SK-N-SH (cell line): ENCODE results near the gene SETDB2. TPM values are rescaled to one million over a fixed set of nuclear protein-coding genes. Genes with fewer than 3 reads are reported as not detected.

Experiments used
- CTCF ChIA-PET: fragments of 300-600, 350-600 bp; formaldehyde crosslinking; extraction: SDS; loops from one replicate; lab custom pipeline; 2021; lab: Yijun Ruan, JAX
- POLR2A ChIA-PET: fragments of 350-600 bp; sonication (Branson Sonifier 250); formaldehyde crosslinking; extraction: SDS; loops from one replicate; lab custom pipeline; 2020; ENCODE audit warnings: antibody characterized with exemption, inconsistent platforms; lab: Yijun Ruan, JAX
- DNase-seq: peaks from one replicate; pipeline ENCODE4 v3.0.0; 2012
- H2AFZ ChIP-seq: fragments of 200-600 bp; sonication (generic); 2 replicates; pipeline ENCODE4 v1.8.1; 2016; ENCODE audit warnings: antibody characterized with exemption, mild to moderate bottlenecking, low read depth
- H3F3A ChIP-seq: fragments of 200-600 bp; sonication (generic); replicated peaks from 2 replicates; pipeline ENCODE3; 2016; ENCODE audit warnings: antibody characterized with exemption, mild to moderate bottlenecking; ENCODE audit not compliant: insufficient read depth
- H3K27ac ChIP-seq, 2 experiments: fragments of 200-500 bp in 1 of 2; fragments of 200-600 bp in 1 of 2; sonication (Bioruptor generic) in 1 of 2; sonication (generic), shearing (Covaris generic) in 1 of 2; 2 replicates each; pipeline versions ENCODE4 v1.5.1 to v1.6.1; 2014 to 2016; ENCODE audit warnings: low read depth in 2 of 2, inconsistent platforms in 1 of 2, low read length in 1 of 2, mild to moderate bottlenecking in 1 of 2, mixed read lengths in 1 of 2
- H3K27me3 ChIP-seq: fragments of 200-600 bp; sonication (generic), shearing (Covaris generic); 2 replicates; pipeline ENCODE4 v1.6.1; 2016; ENCODE audit warnings: mixed run types; ENCODE audit not compliant: insufficient read depth
- H3K36me3 ChIP-seq, 2 experiments: fragments of 200-500 bp in 1 of 2; fragments of 200-600 bp in 1 of 2; sonication (Bioruptor generic) in 1 of 2; sonication (generic) in 1 of 2; replicated peaks in 1 of 2; 2 replicates each; pipeline versions ENCODE3 to v1.5.1; 2014 to 2016; ENCODE audit warnings: low read length in 1 of 2, mild to moderate bottlenecking in 1 of 2; ENCODE audit not compliant: insufficient read depth in 2 of 2, control insufficient read depth in 1 of 2
- H3K4me1 ChIP-seq, 2 experiments: fragments of 200-500 bp in 1 of 2; fragments of 200-600 bp in 1 of 2; sonication (Bioruptor generic) in 1 of 2; sonication (generic), shearing (Covaris generic) in 1 of 2; 2 replicates each; pipeline versions ENCODE4 v1.5.1 to v1.6.1; 2014 to 2016; ENCODE audit warnings: low read depth in 1 of 2, low read length in 1 of 2, mixed run types in 1 of 2; ENCODE audit not compliant: insufficient read depth in 2 of 2, control insufficient read depth in 1 of 2
- H3K4me2 ChIP-seq: fragments of 200-600 bp; sonication (generic), shearing (Covaris generic); 2 replicates; pipeline ENCODE4 v1.6.1; 2017; ENCODE audit warnings: mixed run types
- H3K4me3 ChIP-seq, 2 experiments: fragments of 200-500 bp in 1 of 2; fragments of 200-600 bp in 1 of 2; sonication (Bioruptor generic) in 1 of 2; sonication (generic), shearing (Covaris generic) in 1 of 2; 2 replicates each; pipeline versions ENCODE4 v1.5.1 to v1.8.1; 2014 to 2016; ENCODE audit warnings: low read depth in 2 of 2, inconsistent platforms in 1 of 2, low read length in 1 of 2, mild to moderate bottlenecking in 1 of 2, mixed read lengths in 1 of 2, moderate library complexity in 1 of 2
- H3K79me2 ChIP-seq: fragments of 200-600 bp; sonication (generic); 2 replicates; pipeline ENCODE4 v1.8.1; 2017; ENCODE audit warnings: mild to moderate bottlenecking; ENCODE audit not compliant: insufficient read depth
- H3K9ac ChIP-seq: fragments of 200-600 bp; sonication (generic); 2 replicates; pipeline ENCODE4 v1.6.1; 2017; ENCODE audit warnings: mixed run types
- H3K9me2 ChIP-seq: fragments of 200-600 bp; sonication (generic); 2 replicates; pipeline ENCODE4 v1.6.1; 2017; ENCODE audit warnings: mixed run types
- H3K9me3 ChIP-seq: fragments of 200-600 bp; sonication (generic); 2 replicates; pipeline ENCODE4 v1.6.1; 2017; ENCODE audit warnings: mixed run types, mild to moderate bottlenecking, moderate library complexity
- H4K20me1 ChIP-seq: fragments of 200-600 bp; sonication (generic); 2 replicates; pipeline ENCODE4 v1.6.1; 2017; ENCODE audit warnings: mild to moderate bottlenecking, mixed run types; ENCODE audit not compliant: insufficient read depth
- ELF1 ChIP-seq: IDR thresholded peaks from 2 replicates; pipeline ENCODE4 v1.4.0; 2012
- FOXJ3 ChIP-seq: sonication (generic); formaldehyde crosslinking; IDR thresholded peaks from 2 replicates; pipeline ENCODE4 v1.5.1; 2020; ENCODE audit warnings: mild to moderate bottlenecking, missing genetic modification reagents
- FOXM1 ChIP-seq: IDR thresholded peaks from 2 replicates; pipeline ENCODE4 v1.4.0; 2012; ENCODE audit warnings: low read depth, mild to moderate bottlenecking
- GABPA ChIP-seq: IDR thresholded peaks from 2 replicates; pipeline ENCODE4 v1.4.0; 2012; ENCODE audit warnings: low read depth, mild to moderate bottlenecking
- GATA2 ChIP-seq: sonication (generic); formaldehyde crosslinking; IDR thresholded peaks from 2 replicates; pipeline ENCODE4 v1.5.0; 2020; ENCODE audit warnings: mild to moderate bottlenecking, missing genetic modification reagents
- JUND ChIP-seq: IDR thresholded peaks from 2 replicates; pipeline ENCODE4 v1.4.0; 2012
- NFIC ChIP-seq: IDR thresholded peaks from 2 replicates; pipeline ENCODE4 v1.4.0; 2012; ENCODE audit warnings: borderline replicate concordance
- POLR2AphosphoS5 ChIP-seq: IDR thresholded peaks from 2 replicates; pipeline ENCODE4 v1.6.1; 2012; ENCODE audit warnings: low read depth, low read length
- RCOR1 ChIP-seq: fragments of 150-350 bp; IDR thresholded peaks from 2 replicates; pipeline ENCODE4 v1.6.1; 2017; ENCODE audit warnings: antibody characterized with exemption, low read length
- RFX5 ChIP-seq: IDR thresholded peaks from 2 replicates; pipeline ENCODE4 v1.6.1; 2012; ENCODE audit warnings: mild to moderate bottlenecking, improper control_type of control experiment, low read length
- SIN3A ChIP-seq: IDR thresholded peaks from 2 replicates; pipeline ENCODE4 v1.6.1; 2012; ENCODE audit warnings: low read depth, mild to moderate bottlenecking, low read length, moderate library complexity, borderline replicate concordance
- TAF1 ChIP-seq: IDR thresholded peaks from 2 replicates; pipeline ENCODE4 v1.6.1; 2012; ENCODE audit warnings: low read depth, mild to moderate bottlenecking, low read length, moderate library complexity, borderline replicate concordance
- TEAD4 ChIP-seq: IDR thresholded peaks from 2 replicates; pipeline ENCODE4 v1.4.0; 2012; ENCODE audit warnings: mild to moderate bottlenecking, borderline replicate concordance; ENCODE audit not compliant: insufficient read depth
- YY1 ChIP-seq: IDR thresholded peaks from 2 replicates; pipeline ENCODE4 v1.4.0; 2012; ENCODE audit warnings: low read depth, mild to moderate bottlenecking
- WGBS: methylation state at CpG from one replicate; pipeline ENCODE4 v1.1.6; 2017; ENCODE audit warnings: low lambda C conversion rate; 5-methylcytosine and 5-hydroxymethylcytosine counted together
- polyA plus RNA-seq, 3 experiments: library from polyadenylated mRNA; depleted of rRNA; stranded (reverse); fragments of >200 nt; gene quantifications; 2 replicates each; pipeline ENCODE4 v1.2.3, GENCODE V29; 2012
- TF ChIP-seq, protein P1 (sequence below): IDR thresholded peaks from 2 replicates; pipeline ENCODE4 v1.4.0; 2012; ENCODE audit warnings: low read depth, borderline replicate concordance
- TF ChIP-seq, protein P2 (sequence below): fragments of 200-600 bp; sonication (generic); IDR thresholded peaks from 2 replicates; pipeline ENCODE4 v1.6.1; 2017; ENCODE audit warnings: antibody characterized with exemption, mild to moderate bottlenecking, moderate library complexity
- TF ChIP-seq, protein P3 (sequence below): IDR thresholded peaks from 2 replicates; pipeline ENCODE4 v1.4.0; 2012; ENCODE audit warnings: low read depth, borderline replicate concordance
- TF ChIP-seq, protein P4 (sequence below): IDR thresholded peaks from 2 replicates; pipeline ENCODE4 v1.4.0; 2012; ENCODE audit warnings: low read depth

Gene SETDB2
- polyA plus RNA-seq, 1 of the 3 experiments (the other 2 are of a cell fraction), result 1.9 TPM

DNA sequence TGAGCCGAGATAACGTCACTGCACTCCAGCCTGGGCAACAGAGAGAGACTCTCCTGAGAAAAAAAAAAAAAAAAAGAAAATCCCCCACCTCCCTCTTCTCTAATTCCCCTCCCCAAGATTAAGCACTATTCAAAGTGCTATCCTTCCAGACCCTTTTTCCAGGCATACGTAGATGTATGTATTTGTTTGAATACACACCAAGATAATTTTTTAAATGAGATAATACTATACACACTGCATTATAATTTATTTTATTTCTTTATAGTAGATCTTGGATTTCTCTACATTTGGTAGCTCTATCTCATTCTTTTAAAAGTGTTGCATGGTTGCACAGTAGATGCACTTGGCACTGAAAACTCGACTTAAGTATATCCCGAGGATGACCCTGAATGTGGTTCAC lies 32.7 kb upstream of the SETDB2 start:
- CTCF ChIA-PET, result no interaction called here
- Histone ChIP-seq H3K79me2 (no peaks in the 10 kb centered on the region), H3K9me2 (no peaks in the 10 kb centered on the region), H3K4me1 (no peaks in the 10 kb centered on the region), H3K27ac (no peak overlapping the region), H4K20me1 (no peaks in the 10 kb centered on the region), H2AFZ (no peak overlapping the region), H3F3A (no peaks in the 10 kb centered on the region), H3K9ac (no peak overlapping the region), H3K27me3 (no peaks in the 10 kb centered on the region), H3K4me3 (no peak overlapping the region)
- DNase-seq, result no peak
- TF ChIP-seq NFIC (no peak), YY1 (no peak)
- TF ChIP-seq, protein P1, sequence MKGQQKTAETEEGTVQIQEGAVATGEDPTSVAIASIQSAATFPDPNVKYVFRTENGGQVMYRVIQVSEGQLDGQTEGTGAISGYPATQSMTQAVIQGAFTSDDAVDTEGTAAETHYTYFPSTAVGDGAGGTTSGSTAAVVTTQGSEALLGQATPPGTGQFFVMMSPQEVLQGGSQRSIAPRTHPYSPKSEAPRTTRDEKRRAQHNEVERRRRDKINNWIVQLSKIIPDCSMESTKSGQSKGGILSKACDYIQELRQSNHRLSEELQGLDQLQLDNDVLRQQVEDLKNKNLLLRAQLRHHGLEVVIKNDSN, result no peak
- TF ChIP-seq, protein P2, sequence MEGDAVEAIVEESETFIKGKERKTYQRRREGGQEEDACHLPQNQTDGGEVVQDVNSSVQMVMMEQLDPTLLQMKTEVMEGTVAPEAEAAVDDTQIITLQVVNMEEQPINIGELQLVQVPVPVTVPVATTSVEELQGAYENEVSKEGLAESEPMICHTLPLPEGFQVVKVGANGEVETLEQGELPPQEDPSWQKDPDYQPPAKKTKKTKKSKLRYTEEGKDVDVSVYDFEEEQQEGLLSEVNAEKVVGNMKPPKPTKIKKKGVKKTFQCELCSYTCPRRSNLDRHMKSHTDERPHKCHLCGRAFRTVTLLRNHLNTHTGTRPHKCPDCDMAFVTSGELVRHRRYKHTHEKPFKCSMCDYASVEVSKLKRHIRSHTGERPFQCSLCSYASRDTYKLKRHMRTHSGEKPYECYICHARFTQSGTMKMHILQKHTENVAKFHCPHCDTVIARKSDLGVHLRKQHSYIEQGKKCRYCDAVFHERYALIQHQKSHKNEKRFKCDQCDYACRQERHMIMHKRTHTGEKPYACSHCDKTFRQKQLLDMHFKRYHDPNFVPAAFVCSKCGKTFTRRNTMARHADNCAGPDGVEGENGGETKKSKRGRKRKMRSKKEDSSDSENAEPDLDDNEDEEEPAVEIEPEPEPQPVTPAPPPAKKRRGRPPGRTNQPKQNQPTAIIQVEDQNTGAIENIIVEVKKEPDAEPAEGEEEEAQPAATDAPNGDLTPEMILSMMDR, result no peak
- TF ChIP-seq, all 33 proteins: peak for 0
- WGBS, result 96% methylated on average over 5 of the region's 5 CpGs
- Histone ChIP-seq H3K9me3 (no peaks in the 10 kb centered on the region), H3K36me3 (no peaks in the 10 kb centered on the region), H3K4me2 (no peak overlapping the region)
- POLR2A ChIA-PET, result no interaction called here

DNA sequence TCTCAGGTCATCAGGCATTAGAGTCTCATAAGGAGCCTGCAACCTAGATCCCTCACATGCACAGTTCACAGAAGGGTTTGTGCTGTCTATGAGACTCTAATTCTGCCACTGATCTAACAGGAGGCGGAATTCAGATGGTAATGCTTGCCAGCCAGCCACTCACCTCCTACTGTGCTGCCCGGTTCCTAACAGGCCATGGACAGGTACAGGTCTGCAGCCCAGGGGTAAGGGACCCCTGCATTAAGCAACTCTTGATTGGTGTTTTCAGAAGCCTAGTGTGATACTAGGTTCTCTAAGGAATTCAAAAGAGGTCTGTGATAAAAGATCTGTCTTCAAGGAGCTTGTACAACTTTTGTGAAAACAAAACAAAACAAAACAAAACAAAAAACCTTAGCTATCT lies 31.3 kb upstream of the SETDB2 start:
- CTCF ChIA-PET, result no interaction called here

DNA sequence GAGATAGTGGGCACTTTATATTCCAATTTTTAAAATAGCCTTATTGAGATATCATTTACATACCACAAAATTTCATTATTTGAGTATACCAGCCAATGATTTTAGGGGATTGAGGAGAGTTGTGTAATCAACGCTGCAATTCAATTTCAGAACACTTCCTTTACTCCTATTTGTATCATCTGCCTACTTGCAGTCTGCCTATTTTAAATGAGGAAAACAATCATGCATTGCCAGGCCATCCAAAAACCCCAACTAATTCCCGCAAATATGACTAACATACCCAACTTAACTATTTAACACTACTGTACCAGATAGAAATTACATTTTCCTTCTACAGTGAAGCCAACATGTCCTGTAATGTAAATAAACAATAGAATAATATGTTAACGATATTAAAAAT lies 26.9 kb upstream of the SETDB2 start:
- H3K4me2 ChIP-seq, result no peak overlapping the region
- H3F3A ChIP-seq, result no peaks in the 10 kb centered on the region
- H3K27me3 ChIP-seq, result no peaks in the 10 kb centered on the region
- H3K79me2 ChIP-seq, result no peaks in the 10 kb centered on the region
- 97% methylated on average over 3 of the region's 3 CpGs for WGBS
- CTCF ChIA-PET, result no interaction called here
- POLR2A ChIA-PET, result no interaction called here
- H3K36me3 ChIP-seq, result no peaks in the 10 kb centered on the region
- H3K4me1 ChIP-seq, result no peaks in the 10 kb centered on the region
- H4K20me1 ChIP-seq, result no peaks in the 10 kb centered on the region
- H3K27ac ChIP-seq, result no peak overlapping the region
- H3K9me3 ChIP-seq, result no peaks in the 10 kb centered on the region
- DNase-seq, result no peak
- H3K9ac ChIP-seq, result no peak overlapping the region
- H3K9me2 ChIP-seq, result no peaks in the 10 kb centered on the region
- TF ChIP-seq TEAD4, result no peak
- no peak for TF ChIP-seq ELF1
- no peak for TF ChIP-seq JUND
- no peak for TF ChIP-seq POLR2AphosphoS5
- no peak for TF ChIP-seq RFX5
- TF ChIP-seq TAF1, result no peak
- TF ChIP-seq, protein P1, result no peak
- TF ChIP-seq, protein P3, sequence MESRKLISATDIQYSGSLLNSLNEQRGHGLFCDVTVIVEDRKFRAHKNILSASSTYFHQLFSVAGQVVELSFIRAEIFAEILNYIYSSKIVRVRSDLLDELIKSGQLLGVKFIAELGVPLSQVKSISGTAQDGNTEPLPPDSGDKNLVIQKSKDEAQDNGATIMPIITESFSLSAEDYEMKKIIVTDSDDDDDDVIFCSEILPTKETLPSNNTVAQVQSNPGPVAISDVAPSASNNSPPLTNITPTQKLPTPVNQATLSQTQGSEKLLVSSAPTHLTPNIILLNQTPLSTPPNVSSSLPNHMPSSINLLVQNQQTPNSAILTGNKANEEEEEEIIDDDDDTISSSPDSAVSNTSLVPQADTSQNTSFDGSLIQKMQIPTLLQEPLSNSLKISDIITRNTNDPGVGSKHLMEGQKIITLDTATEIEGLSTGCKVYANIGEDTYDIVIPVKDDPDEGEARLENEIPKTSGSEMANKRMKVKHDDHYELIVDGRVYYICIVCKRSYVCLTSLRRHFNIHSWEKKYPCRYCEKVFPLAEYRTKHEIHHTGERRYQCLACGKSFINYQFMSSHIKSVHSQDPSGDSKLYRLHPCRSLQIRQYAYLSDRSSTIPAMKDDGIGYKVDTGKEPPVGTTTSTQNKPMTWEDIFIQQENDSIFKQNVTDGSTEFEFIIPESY, result no peak
- TF ChIP-seq, protein P4, sequence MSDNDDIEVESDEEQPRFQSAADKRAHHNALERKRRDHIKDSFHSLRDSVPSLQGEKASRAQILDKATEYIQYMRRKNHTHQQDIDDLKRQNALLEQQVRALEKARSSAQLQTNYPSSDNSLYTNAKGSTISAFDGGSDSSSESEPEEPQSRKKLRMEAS, result no peak
- TF ChIP-seq SIN3A, result no peak
- no peak for TF ChIP-seq GATA2 (CRISPR knock-in tag)
- TF ChIP-seq FOXM1, result no peak
- TF ChIP-seq GABPA, result no peak
- TF ChIP-seq FOXJ3 (CRISPR knock-in tag), result no peak
- TF ChIP-seq, all 33 proteins: peak for 0
- Histone ChIP-seq H2AFZ (no peak overlapping the region), H3K4me3 (no peak overlapping the region)

More for the DNA sequence above, 31.3 kb upstream of the SETDB2 start:
- no peak for TF ChIP-seq RCOR1
- no peak for TF ChIP-seq RFX5
- Histone ChIP-seq H3K9ac (no peak overlapping the region), H3K9me3 (no peaks in the 10 kb centered on the region), H2AFZ (no peak overlapping the region), H4K20me1 (no peaks in the 10 kb centered on the region), H3K4me2 (no peak overlapping the region), H3K4me3 (no peak overlapping the region), H3K27me3 (no peaks in the 10 kb centered on the region), H3K4me1 (no peaks in the 10 kb centered on the region), H3F3A (no peaks in the 10 kb centered on the region), H3K79me2 (no peaks in the 10 kb centered on the region), H3K36me3 (no peaks in the 10 kb centered on the region), H3K9me2 (no peaks in the 10 kb centered on the region), H3K27ac (no peak overlapping the region)
- POLR2A ChIA-PET, result no interaction called here
- 92% methylated on average over 2 of the region's 2 CpGs for WGBS
- no peak for DNase-seq
